ENCODE results near the gene TMEM94. TPM values are rescaled to one million over a fixed set of nuclear protein-coding genes. Genes with fewer than 3 reads are reported as not detected.

TMEM94 gene
- total RNA-seq, 1 donor from 2014 or later, result 16.8 TPM

GRCh38 chr17:75524970-75525805, 68.8 kb downstream of the TMEM94 start, which contains the start of gene LLGL2:
Gene LLGL2, plus strand, starts transcription at chr17:75525697. Its CDS starts 17,730 bp downstream, at chr17:75543427.
- DNase-seq (ENCODE audit: low read depth, low spot score), result no peak

DNA sequence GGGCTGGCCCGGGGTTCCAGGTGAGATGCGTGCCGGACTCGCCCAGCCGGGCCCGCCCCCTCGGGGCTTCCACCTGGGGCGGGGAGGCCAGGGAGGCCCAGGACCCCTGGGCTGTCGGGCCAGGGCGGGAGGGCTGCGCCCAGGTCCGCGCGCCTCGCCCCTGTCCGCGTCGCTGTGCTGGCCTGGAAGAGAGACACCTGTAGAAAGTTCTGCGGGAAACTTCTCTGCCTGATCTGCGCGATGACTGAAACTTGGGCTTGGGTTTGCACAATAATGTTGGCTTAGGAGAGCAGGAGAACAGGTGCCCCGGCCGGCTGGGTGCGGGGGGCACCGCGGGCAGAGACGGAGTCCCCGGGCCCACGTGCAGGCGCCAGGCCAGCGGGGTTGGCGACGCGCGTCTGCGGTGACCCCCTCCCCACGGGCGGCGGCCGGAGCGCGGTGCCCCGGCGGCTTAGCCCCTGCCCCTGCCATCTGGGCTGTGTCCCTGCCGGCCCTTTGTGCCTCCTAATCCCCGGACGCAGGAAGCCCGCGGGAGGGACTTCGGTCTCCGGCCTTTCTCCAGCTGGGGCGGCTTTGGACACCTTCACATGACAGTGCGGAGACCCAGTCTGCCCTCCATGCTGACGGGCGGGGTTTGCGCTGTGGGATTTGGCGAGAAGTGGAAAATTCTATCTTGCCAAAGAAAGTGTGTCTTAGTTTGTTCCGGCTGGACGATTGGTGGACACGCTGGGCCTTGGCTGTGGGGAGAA, 69.5 kb downstream of the TMEM94 start:
- DNase-seq (ENCODE audit: low read depth, low spot score), result no peak

DNA sequence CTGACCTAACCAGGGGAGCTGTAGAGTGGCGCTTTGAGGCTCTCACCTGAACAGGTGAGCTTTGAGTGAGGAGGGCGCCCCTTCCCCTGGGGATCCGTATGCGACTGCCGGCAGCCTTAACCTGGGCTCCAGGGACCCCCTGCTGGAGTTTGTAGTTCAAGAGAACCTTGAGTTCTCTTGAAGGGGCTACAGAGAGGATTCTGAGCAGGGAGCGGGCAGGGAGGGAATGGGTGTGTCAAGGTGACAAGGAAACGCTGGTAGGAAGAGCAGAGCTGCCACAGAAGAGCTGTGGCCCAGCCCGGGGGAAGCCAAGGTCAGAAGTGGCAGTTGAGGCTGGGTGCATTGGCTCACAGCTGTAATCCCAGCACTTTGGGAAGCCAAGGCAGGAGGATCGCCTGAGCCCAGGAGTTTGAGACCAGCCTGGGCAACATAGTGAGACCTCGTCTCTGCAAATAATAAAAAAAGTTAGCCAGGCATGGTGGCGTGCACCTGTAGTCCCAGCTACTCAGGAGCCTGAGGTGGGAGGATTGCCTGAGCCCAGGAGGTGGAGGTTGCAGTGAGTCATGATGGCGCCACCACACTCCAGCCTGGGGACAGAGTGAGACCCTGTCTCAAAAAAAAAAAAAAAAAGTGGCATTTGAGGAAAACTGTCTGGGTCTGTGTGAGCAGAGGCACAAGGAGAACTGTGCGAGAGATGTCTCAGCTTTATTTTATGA, 70.3 kb downstream of the TMEM94 start:
- DNase-seq (ENCODE audit: low read depth, low spot score), result no peak

- no peak for DNase-seq (ENCODE audit: low read depth, low spot score)
These were observed 74.6 kb downstream of the TMEM94 start for GRCh38 chr17:75530837-75531720.

DNA sequence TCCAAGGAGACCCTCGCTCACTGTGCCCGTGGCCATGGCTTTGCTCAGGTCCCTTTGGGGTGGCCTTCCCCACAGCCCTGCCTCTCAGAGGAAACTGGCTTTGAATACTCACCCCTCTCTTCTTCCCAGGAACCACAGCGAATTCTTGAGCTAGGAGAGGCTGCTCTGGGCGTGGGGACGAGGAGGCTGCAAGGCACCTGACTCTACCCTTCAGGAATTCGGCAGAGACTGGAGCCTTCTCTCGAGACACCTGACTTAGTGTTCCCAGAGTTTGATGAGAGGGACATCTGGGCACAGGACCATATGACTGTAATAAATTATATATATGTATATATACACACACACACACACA, 75.3 kb downstream of the TMEM94 start:
- DNase-seq (ENCODE audit: low read depth, low spot score), result no peak

DNA sequence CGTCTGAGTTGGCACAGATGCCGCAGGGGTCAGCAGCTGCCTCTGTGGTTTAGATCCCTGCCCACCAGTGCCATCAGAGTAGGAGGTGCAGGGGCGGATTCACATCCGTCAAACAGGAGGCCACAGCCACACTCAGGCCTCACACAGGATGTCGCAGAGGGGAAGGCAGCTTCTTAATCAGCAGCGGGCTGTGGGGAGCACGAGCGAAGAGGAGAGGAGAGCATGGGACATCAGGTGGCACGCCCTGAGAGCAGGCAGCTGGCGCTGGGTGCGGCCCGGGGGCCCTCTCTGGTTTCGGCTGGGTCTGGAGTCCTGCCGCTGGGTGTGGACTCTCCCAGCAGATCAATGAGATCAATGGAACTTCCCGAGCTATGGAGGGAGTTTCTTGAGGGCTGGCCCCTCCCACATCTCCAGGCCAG, 78.7 kb downstream of the TMEM94 start:
- DNase-seq (ENCODE audit: low read depth, low spot score), result no peak

GRCh38 chr17:75535871-75536270, 79.4 kb downstream of the TMEM94 start:
- DNase-seq (ENCODE audit: low read depth, low spot score), result no peak

- DNase-seq (ENCODE audit: low read depth, low spot score), result no peak
These were observed 79.9 kb downstream of the TMEM94 start for GRCh38 chr17:75536366-75536765.

DNA sequence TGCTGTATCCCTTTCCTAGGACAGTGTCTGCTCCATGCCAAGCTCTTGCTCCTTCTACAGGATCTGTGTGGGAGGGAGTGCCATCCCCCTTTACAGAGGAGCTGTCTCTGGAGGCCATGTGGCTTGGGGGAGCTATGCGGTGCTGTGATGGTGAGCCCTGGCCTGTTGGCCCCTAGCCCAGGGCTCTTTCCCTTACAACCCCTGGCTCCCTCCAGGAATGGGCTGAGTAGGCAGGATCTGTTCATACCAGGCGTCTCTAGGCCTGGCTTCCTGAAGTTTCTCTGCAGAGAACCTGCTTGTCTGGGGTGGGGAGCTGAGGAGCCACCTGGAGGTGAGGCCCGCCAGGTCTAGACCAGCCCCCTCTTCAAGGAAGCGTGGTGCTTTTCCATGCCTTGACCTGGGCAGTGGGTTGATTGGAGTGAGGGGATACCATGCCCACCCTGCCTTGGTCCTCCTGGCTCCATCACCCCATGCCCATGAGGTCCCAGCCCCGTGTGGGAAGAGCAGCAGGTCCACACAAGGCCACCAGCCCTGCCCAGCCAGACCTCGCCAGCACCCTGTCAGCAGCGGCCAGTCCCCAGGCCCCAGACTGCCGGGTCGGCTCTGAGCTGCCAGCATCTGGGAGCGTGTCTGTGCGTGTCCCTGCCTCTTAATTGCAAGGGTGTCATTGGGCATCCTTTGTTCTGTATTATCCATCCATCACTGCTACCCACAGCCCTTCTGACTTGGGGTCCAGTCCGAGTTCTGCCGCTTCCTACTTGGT, 83.7 kb downstream of the TMEM94 start:
- no peak for DNase-seq (ENCODE audit: low read depth, low spot score)

DNA sequence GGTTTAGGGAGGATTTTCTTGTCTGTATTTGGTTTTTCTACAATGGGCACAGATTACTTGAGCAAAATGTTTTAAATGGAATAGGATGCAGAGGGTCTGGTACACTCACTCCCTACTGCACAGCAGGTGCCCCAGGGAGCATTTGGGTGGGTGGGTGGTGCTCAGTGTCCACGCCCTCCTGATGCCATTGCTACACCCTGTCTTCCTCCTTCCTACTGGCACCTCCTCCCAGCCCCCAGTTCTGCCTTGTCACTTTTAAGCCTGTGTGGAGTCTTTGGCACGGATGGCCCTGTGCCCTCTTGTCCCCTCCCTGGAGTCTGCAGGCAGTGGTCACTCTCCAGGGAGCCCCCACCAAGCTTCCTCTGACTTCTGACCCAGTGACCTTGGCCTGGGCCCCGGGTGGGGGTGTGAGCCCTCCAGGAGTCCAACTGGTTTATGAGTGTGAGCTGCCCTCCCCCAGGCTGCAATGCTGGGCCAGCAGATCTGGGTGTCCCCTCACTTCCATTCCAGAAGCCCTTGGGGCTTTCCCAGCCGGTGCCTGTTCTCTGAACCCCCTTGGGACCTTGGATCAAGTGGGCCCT, 84.6 kb downstream of the TMEM94 start:
- DNase-seq (ENCODE audit: low read depth, low spot score), result no peak

GRCh38 chr17:75542229-75542628, 85.8 kb downstream of the TMEM94 start:
- DNase-seq (ENCODE audit: low read depth, low spot score), result no peak

DNA sequence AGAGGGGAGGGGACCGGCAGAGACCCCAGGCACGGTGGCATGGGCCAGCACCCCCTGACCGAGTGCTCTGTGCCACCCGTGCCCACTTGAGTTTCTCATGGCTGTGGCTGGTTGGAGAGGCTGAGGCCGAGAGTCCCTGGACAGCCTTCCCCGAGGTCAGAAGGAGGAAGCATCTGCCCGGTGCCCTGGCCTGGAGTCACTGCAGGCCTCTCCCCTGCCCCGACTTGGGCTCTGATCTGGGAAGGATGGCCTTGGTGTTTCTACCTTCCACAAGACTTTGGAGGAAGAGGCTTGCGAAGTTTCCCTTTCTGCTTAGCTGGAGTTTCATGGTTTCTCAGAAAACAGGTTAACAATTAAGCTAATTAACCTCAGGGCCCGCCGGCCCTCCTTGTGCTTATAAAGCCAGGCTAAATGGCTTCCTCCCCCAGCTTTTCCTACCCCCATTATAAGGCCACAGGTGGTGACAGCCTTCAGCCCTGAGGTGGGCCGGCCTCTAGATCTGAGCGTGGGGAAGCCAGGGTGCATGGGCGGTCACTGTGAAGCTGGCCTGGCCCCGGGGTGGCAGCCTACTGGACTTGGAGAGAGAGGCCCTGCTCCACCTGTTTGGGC, 86.4 kb downstream of the TMEM94 start:
- DNase-seq (ENCODE audit: low read depth, low spot score), result no peak

- no peak for DNase-seq (ENCODE audit: low read depth, low spot score)
These were observed 87.8 kb downstream of the TMEM94 start for GRCh38 chr17:75544250-75544649.

DNA sequence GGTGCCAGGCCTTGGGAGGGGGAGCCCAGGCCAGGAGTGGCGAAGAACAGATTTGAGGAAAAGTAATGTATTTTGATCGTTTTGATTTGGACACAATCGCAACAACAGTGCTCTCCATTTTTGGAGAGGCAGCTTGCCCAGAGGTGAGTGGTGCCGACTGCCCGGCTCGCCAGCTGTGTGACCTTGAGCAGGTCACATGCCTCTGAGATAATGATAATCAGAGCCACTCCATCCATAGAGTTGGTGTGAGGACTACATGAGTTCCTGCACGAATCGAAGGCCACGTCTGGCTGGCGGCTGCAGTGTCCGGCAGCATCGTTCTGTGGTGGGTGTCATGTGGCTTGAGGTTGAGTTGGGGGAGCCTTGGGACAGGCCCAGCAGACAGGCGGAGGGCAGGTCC, 89.7 kb downstream of the TMEM94 start:
- DNase-seq (ENCODE audit: low read depth, low spot score), result no peak

DNA sequence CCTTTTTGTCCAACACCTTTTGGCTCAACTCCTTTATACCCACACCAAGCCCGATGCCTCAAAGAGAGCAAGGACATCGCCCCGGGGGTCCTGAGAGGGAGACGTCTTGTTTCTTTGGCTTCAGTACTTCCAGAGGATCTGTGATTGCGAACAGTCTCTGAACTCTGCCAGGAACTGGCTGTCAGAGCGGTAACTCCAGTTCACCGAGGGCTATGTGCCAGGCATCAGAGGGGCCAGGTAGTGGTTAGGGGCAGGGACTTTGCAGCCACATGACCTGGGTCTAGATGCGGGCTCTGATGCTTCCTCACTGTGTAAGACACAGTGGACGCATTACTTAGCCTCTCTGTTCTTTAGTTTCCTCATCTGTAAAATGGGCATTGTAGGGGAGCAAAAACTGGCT, 90.7 kb downstream of the TMEM94 start:
- no peak for DNase-seq (ENCODE audit: low read depth, low spot score)

DNA sequence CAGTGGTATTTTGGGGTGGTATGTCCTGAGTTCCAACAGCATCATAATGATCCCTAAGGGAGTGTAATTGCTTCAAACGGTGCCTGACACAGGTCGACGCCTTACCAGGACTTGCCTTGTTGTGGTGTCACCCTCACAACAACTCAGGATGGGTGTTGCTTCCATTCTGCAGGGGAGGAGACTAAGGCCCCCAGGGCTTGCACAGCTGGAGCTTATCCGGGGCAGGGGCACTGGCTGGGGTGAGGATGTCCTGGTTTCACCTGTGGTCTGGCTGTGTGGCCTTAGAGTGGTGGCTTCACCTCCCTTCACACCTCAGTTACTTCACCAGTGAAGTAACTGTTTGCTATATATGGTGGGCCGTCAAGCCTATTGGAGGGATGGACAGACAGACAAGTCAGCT, 92.4 kb downstream of the TMEM94 start:
- DNase-seq (ENCODE audit: low read depth, low spot score), result no peak

All from pulmonary artery endothelial cell (primary cell).